Esophagus squamous epithelium (tissue), 4 donors: ENCODE measurements around the gene PDHX.

Source experiments
- CTCF ChIP-seq, 6 experiments: fragments of 450-650 bp in 4 of 6; fragments of 200-600 bp in 2 of 6; sonication (generic) in 2 of 6; IDR thresholded peaks; one replicate each; pipeline ENCODE4 v1.5.1; 2016 to 2019; ENCODE audit warnings: antibody characterized with exemption in 6 of 6, mild to moderate bottlenecking in 4 of 6, moderate library complexity in 4 of 6
- POLR2A ChIP-seq, 4 donors: fragments of 450-650 bp; IDR thresholded peaks; one replicate each; pipeline ENCODE4 v1.6.1; 2017; ENCODE audit warnings: antibody characterized with exemption in 4 of 4, mild to moderate bottlenecking in 4 of 4, moderate library complexity in 3 of 4

GRCh38 chr11:34972892-34973291, 56.5 kb downstream of the PDHX start:
- TF ChIP-seq CTCF (IDR thresholded peaks at IDR 0.05) = no peak
- TF ChIP-seq POLR2A (IDR thresholded peaks at IDR 0.05) = no peak
